Esophagus mucosa (tissue), 1 donor: ENCODE data around the gene ZSWIM5. TPM values are rescaled to one million over a fixed set of nuclear protein-coding genes. Genes with fewer than 3 reads are reported as not detected.
"Not testable (repeated sequence)": the region's sequence is repeated elsewhere in the genome, so short reads cannot be mapped to it uniquely, and the experiment has no call there.

Experiments
- ATAC-seq: fragments of 200-7000 bp; cut with Tn5 transposase; one replicate; pipeline ENCODE4 v1.9.1; 2020
- total RNA-seq: library from RNA; stranded (reverse); gene quantifications from one replicate; pipeline ENCODE4 v1.2.4, GENCODE V29; 2023
- donor health status: DM: yes; HTN: yes; CAD: no.

The ZSWIM5 gene
- total RNA-seq, 1 donor from 2014 or later = 0.56 TPM

DNA sequence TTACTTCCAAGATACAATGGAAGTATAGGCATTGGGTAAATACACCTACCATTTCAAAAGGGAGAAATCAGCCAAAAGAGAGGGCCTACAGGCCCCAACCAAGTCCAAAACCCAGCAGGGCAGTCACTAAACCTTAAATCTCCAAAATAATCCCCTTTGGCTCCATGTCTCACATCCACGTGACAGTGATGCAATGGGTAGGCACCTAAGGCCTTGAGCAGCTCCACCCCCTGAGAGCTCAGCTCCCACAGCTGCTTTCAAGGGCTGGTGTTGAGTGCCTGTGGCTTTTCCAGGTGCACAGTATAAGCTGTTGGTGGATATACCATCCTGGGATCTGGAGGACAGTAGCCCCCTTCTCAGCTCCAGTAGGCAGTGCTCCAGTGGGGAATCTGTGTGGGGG lies 121.8 kb downstream of the ZSWIM5 start:
- peak; percentile 58 for ATAC-seq

DNA sequence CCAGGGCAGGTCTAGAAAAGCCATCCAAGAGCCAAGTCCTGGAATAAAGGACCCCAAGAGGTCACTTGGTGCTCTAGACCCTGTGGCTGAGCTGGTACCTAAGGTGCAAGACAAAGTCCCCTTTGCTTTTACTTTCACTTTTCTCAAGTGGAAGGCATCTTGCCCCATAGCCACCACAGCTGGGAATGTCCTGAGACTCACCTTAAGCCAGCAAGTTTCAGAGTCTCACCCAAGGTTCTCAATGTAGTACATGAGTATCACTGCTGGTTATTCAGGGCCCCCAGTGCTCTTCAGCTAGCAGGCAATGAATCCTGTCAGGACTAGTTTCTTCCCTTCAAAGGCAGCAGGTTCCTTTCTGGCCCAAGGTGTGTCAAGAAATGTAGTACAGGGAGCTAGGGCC lies 126.9 kb downstream of the ZSWIM5 start:
- no peak for ATAC-seq

DNA sequence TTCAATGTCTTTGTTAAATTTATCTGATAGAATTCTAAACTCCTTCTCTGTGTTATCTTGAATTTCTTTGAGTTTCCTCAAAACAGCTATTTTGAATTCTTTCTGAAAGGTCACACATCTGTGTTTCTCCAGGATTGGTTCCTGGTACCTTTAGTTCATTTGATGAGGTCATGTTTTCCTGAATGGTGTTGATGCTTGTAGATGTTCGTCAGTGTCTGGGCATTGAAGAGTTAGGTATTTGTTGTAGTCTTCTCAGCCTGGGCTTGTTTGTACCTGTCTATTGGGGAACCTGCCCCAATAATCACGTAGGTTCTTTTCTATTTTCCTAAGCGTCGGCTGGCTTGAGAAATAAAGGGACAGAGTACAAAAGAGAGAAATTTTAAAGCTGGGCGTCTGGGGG lies 129.4 kb downstream of the ZSWIM5 start:
- ATAC-seq = not testable (repeated sequence)

DNA sequence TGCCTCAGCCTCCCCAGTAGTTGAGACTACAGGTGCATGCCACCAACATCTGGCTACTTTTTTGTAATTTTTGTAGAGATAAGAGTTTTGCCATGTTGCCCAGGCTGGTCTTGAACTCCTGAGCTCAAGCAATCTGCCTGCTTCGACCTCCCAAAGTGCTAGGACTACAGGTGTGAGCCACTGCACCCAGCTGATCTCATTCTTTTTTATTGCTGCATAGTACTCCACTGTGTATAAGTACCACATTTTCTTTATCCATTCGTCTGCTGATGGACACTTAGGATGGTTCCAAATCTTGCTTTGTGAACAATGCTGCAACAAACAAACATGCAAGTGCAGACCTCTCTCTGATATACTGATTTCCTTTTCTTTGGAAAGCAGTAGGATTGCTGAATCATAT lies 134.8 kb downstream of the ZSWIM5 start:
- ATAC-seq = no peak

DNA sequence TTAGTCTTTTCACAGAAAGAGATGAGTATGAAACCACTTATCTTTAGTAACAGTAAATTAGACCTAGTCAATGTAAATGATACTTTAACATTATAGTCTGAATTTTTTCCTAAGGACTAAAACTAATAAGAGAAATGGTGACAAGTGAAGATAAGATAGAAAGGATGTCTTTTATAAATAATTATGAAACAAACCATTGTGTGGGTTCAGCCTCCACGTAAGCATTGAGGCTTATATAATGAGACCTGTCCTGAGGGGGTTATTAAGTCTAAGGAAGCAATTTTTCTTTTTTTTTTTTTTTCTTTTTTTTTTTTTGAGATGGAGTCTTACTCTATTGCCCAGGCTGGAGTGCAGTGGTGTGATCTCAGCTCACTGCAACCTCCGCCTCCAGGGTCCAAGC lies 138.6 kb downstream of the ZSWIM5 start:
- no peak for ATAC-seq

DNA sequence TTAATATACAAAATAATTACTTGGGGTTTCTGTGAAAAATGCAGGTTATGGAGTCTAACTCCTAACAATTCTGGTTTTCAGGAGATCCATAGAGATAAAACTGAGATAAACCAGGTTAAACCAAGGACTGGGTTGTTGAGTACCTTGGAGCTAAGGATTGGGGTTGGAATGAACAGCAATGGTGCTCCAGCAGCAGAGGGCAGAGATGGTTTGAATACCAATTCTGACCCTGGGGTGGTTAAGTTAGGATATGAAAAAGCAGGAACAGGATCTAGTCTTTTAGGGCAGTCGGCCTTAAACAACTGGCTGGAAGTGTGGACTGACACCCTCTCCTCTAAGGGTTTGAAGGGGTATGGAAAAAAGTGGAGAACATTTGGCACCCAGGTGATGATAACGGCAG lies 141.3 kb downstream of the ZSWIM5 start:
- ATAC-seq = no peak

DNA sequence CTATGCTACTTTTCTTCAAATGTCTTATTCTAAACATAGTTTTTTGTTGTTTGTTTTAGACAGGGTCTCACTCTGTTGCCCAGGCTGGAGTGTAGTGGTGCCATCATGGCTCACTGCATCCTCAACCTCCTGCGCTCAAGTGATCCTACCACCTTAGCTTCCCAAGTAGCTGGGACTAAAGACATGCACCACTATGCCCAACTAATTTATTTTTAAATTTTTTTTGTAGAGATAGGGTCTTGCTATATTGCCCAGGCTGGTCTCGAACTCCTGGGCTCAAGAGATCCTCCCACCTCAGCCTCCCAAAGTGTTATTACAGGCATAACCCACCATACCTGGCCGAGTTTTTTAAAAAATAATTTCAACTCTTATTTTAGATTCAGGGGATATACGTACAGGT lies 143.9 kb downstream of the ZSWIM5 start:
- not testable (repeated sequence) for ATAC-seq

DNA sequence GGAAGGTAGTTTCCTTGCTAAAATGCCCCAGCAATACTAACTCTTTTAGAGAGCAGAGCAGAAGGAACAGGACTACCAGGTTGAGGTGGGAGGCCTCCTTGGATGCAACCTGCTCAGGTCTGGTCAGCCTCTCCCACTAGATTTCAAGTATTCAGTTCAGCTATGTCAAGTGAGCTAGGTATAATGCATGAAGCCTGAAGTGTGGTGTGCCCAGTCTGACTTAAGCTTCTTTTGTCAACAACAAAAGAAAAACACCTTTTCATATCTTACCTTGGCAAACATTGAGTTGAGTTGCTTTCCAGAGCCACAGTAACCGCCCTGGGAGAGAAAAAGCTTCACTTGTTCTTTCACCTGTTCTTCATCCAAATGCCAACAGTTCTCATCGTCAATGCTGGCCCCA lies 146.6 kb downstream of the ZSWIM5 start:
- no peak for ATAC-seq

DNA sequence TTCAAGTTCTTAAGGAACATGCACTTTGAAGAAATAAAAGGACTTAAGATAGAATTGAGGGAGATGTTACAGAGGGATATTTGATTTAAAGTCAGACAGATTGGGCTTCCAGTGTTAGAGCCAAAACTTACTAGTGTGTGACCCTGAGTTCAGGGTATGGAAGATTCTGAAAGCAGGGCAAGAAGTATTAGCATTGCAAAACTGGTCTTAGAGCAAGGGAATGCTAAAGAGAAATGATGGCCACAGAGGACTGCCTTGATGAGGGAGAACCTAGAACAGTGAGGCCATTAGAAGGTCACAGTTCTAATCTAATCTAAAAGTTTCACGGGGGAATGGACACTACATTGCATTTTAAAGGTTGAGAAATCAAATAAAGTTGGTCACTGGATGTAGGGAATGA lies 148.9 kb downstream of the ZSWIM5 start:
- no peak for ATAC-seq

DNA sequence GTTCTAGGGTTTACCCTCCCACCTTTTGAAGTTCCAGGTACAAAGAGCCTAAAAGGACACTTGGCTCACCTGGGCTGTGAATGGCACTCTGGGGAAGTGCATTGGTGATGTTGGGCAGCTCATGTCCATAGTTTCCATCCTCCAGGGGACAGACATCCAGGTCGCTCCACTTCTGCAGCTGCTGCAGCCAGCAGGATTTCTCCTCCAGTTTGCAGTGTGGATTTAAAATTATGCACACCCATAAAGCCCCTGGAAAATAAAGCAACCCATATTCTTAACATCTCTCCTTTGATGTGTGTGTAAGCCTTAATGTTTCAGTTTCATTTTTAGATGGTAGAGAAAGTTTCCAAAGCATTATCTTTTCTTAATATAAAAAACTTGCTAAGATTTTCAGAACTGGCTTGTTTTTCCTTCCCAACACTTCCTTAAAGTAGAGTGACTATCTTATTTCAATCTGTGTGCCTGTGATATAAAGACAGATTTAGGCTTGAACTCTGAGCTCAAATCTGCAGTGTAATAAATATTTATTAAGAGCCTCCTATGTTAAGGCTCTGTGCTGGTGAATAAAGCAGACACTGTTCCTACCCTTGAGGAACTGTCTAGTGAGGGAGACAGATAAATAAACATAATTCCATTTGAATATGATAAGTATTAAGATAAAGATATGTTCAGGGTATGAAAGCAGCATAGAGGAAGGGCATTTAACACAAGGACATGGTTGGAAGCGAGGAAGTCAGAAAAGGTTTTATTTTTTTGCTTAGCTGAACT lies 155.2 kb downstream of the ZSWIM5 start:
- ATAC-seq = no peak

DNA sequence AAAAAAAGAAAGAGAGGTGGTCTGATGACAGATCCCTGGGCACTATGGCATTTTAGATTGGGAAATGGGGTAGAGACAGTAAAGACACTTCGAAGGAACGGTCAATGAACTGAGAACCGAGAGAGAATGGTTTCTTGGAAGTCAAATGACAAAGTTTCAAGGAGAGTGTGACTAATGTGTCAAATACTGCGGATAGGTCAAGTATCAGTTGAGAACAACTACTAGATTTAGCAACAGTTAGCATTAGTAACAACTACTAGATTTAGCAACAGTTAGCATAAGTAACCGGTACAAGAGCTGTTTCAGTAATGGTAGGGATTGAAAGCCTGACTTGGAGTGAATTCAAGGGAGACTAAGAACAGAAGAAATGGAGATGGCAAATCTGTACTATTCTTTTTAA lies 159.4 kb downstream of the ZSWIM5 start:
- ATAC-seq = no peak

DNA sequence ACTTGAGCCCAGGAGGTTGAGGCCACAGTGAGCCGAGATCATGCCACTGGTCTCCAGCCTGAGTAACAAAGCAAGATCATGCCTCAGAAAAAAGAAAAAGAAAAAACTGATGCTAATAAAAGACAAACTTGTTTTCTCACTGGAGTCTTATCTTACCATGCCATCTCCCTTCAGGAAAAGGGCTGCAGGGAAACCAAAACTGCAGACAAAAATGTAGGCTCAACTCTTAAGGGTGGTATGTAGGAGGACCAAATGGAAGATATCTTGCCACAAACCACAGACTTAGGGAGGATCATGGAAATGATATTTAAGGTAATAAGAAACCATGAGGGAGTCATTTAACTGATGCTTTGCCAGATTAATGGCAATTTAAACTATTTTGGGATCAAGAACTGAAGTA lies 161.5 kb downstream of the ZSWIM5 start:
- no peak for ATAC-seq

DNA sequence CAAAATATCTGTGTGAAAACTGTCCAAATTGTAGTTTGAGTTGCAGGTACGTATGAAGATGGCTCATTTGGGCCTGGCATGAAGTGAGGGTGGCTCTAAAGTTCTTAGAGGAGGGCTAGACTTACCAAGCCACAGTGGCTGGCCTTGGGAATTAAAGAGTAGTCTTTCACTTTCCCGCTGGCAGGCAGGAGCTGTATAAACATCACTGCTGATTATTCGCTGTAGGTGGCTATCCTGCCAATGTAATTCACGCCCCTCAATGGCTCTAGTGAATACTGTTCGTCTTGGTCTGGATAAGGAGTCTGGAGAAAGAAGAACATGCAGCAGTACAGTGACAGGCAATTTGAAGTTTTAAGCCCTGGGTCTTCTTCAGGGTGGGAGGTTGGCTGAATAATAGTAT lies 163.3 kb downstream of the ZSWIM5 start:
- ATAC-seq = no peak

DNA sequence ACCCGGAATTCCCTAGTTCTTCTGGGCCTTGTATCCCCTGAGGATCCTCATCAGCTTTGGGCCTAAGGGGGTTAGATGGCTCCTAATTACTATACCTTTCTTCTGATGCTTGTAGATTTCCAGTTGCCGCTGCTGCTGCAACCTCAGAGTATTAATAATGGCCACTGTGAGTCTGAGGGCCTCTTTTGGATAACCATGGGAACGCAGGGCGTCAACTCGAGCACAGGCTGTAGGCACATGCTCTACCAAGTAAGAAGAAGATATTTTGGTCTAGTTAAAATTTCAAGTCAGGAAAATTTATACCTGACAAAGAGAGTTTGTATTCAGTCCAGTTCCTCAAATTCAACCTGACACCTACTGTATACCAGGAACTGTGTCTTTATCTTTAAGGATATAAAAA lies 166.1 kb downstream of the ZSWIM5 start:
- ATAC-seq = no peak

DNA sequence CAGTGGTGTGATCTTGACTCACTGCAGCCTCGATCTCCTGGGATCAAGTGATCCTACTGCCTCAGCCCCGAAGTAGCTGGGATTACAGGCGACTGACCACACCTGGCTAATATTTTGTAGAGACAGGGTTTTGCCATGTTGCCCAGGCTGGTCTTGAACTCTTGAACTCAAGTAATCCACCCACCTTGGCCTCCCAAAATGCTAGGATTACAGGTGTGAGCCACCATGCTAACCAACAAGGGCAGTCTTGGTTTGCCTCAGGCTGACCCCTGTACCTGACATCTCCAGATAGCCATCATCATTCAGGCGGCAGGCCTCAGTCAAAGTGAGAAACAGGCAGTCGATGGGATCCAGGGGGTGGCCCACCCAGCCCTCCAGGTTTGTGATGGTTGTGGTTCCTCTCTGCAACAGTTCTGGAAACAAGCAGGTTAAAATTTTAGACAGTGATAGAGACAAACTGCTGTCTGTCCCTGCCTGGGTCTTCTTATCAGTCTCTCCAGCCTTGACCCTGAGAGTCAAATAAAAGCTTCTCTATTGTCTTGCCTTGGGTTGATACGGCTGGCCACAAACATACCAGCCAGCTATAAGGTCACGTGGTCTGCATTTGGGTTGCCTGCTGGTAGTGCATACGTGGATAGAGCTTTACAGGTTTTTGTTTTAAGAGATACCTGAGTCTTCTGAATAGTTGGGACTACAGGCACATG lies 167.6 kb downstream of the ZSWIM5 start:
- no peak for ATAC-seq

DNA sequence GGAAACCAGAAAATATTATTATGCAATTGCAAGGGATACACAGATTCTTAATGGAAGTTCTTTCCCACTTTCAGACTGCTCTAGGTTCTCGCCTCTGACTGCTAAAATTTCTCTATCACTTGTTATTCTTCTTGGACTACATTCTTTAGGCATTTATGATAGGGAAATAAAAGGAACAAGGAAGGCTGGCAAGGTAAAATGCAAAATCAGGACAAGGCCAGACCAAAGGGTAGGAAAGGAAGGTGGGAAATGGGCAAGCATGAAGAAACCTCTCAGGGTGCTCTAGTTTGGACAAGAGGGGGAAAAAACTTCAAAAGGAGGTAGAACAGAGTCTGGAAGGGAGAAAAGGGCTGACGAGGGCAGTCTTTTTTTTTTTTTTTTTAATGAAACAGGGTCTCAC lies 168.2 kb downstream of the ZSWIM5 start:
- no peak for ATAC-seq

DNA sequence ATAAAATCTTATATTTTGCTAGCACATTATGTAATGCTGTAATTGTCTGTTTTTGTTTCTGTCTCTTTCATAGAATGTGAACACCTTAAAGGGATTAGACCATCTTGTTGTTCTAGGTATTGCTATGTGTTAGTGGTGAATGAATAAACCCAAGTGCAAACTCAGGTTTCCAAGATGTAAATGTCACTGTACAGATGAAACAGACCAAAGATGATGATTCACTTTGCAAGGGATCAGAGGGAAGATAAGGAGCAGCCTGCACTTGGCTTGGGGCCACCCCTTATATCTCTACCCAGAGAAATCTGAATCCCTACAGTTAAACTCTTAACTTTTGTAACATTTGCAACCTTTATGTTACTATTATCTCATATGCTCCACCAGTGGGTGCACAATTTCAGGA lies 168.9 kb downstream of the ZSWIM5 start:
- peak; percentile 64 for ATAC-seq

DNA sequence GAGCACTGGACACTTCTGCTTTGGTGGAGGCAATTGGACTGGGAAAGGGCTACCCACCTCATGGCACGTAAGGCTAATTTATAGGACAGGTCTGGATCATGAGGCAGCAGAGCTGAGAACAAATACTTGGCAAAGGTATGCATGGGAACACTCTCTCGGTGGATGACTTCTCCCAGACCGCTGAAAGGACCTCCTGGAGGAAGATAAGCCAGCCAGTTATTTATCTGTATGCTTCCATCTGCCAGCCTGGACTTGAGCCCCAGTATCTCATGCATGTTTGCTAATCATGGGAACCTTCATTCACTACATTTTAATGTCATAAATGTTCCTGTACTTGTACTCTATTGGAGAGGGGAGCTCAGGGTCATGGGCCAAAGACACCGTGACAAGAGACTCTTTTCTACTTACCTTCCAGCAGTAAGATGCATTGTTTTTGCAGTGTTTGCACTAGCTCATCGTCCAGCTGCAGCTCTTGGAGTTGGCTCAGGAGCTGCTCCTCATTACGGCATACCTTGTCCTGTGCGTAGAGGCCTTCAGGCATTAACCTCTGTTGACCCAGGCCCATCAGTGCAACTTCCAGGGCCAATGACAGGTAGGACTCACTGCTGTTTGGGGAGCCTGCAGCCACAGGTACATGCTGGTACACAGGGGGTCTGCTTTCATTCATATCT lies 170.6 kb downstream of the ZSWIM5 start:
- no peak for ATAC-seq

DNA sequence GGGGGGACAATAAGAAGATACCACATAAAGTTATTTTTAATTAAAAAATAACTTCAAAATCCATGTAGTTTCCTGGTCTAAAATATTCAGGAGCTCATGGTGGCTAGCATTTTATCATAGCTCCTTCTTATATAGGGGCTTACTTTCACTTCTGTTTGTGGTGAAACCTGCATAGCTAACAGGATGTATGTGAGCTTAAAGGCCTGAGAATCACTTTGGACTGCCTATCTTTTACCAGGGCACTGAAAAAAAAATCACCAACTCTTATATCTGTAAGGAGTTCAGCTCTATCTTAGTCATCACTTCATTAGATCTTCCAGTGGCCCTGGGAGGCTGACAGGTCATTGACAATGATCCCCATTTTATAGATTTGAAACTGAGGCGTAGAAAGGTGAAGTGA lies 173.0 kb downstream of the ZSWIM5 start:
- no peak for ATAC-seq

DNA sequence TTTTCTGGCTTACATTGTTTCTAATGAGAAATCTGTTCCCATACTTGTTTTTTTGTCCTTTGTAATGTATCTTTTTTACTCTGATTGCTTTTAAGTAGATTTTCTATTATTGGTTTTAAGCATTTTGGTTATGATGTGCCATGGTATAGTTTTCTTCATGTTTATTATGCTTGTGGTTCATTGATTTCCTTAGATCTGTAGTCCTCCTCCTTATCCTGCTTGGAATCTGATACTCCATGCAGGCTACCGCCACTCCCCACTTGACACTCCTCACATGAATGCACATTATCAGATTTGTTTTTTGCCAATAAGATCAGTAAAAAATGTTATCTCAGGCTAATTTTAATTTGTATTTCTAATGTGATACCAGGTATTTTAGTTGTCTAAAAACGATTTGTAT lies 173.6 kb downstream of the ZSWIM5 start:
- ATAC-seq = no peak

DNA sequence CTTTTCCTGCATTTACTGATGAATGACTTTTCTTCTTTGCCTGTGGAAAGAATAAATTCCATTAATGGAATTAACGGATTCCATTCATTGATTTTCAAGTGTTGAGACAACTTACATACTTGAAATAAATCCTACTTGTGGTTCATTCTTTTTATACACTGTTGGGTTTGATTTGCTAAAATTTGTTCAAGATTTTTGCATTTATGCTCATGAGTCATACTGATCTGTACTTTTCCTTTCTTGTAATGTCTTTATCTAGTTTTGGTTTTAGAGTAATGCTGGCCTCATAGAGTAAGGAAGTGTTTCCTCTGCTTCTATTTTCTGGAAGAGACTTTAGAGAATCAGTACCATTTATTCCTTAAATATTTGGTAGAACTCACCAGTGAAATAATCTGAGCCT lies 180.0 kb downstream of the ZSWIM5 start:
- ATAC-seq = no peak

DNA sequence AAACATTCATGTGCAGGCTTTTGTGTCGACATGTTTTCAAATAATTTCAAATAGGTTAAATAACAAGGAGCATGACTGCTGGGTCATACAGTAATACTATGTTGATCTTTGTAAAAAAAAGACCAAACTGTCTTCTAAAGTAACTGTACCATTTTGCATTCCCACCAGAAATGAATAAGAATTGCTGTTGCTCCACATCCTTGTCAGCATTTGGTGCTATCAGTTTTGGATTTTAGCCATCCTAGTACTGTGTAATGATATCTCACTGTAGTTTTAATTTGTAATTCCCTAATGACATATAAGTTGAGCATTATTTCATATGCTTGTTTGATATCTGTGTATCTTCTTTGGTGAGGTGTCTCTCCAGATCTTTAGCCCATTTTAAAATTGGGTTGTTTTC lies 182.7 kb downstream of the ZSWIM5 start:
- no peak for ATAC-seq

DNA sequence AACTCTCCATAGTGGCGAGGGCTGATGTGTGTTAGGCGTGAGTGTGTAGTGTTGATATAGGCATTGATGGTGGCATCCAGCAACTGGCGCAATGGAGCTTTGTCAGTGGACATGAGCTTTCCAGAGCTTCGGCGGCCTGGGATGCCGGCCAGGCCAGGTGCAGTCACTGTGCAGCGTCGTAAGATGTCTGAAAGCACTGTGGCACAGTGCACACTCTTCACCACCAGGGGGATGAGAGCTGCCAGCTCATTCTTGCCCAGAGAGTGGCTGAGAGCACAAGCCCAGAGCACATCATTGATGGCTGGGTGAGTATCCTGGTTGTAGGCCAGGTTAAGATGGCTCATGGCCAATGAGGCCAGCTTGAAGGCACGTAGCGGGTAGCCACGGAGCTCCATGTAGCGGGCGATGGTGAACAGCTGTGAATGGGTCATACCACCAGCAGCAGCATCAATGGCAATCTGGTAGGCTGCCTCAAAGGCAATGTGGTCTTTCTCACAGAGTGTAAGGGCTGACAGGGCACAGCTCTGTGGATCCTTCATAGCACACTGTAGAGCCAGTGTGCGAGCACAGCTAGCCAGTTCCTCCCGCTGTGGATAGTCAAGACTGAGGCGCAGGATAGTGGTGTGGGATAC lies 187.7 kb downstream of the ZSWIM5 start:
- ATAC-seq = peak; percentile 93
